Stimulated activated naive CD4-positive, alpha-beta T cell (primary cell): Measurements from ENCODE around the gene NOS2.
"Not testable (repeated sequence)": the region's sequence is repeated elsewhere in the genome, so short reads cannot be mapped to it uniquely, and the experiment has no call there.

Experiments used
- DNase-seq, 6 experiments: peaks; one replicate each; lab custom pipeline; 2025; lab: John Stamatoyannopoulos, UW

The NOS2 gene

DNA sequence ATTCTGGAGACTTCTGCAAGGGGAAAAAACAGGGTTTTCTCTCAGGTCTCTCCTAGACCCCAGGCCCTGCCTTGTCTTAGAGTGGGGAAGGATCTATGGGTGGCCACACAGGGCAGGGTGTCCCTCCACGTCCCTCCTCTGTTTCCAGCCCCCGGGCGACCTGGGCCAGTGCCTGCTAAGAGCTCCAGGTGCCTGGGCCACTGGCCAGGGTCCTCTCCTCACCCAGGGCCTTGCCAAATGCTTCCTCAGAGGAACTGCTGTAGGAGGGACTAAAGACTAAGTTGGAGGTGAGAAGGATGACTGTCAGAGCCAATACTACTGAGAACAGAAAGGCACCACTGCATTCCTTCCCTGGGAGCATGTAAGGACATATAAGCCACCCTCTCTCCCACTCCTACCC is 11.4 kb downstream of the NOS2 start:
- no peak for DNase-seq

DNA sequence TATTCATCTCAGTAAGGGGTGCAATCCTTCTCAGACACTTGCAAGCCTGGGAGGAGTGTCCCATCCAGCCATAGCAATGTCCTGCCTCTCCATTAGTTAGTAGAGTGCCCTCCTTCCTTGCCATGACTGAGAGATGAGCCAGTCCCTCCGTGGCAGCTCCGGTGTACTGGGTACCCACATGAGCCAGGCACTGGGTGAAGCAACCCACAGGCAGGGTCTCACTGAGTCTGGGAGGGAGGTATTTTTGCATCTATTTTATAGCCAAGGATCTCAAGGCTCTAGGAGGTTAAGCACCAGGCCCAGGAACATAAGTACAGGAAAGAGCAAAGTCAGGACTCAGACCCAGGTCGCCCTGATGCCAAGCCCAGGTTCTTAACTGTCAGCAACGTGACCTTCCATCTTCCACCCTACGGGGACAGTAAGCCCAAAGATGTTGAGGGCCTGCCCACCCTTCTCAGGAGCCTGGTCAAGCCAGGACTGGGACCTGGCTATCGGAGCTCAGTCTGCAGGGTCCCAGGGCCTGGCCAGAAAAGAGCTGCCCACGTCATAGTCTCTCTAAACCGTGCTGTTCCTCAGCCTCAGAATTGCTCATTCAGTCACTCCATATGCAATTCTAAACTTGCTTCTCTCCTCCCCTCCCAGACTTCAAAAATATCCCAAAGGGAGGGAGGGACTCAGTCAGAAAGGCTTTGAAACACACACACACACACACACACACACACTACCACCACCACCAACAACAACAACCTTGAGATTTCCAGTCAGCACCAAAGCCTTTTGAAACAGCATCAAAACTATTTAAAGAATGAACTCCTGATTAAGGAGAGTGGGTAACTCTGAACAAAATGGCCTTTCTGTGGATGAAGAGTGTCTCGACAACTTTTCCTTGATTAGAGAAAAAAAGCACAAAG is 16.6 kb downstream of the NOS2 start:
- DNase-seq = no peak

GRCh38 chr17:27782791-27783206 is 17.5 kb downstream of the NOS2 start:
- DNase-seq = no peak

- no peak for DNase-seq
These were observed 19.4 kb downstream of the NOS2 start for GRCh38 chr17:27780828-27781404.

DNA sequence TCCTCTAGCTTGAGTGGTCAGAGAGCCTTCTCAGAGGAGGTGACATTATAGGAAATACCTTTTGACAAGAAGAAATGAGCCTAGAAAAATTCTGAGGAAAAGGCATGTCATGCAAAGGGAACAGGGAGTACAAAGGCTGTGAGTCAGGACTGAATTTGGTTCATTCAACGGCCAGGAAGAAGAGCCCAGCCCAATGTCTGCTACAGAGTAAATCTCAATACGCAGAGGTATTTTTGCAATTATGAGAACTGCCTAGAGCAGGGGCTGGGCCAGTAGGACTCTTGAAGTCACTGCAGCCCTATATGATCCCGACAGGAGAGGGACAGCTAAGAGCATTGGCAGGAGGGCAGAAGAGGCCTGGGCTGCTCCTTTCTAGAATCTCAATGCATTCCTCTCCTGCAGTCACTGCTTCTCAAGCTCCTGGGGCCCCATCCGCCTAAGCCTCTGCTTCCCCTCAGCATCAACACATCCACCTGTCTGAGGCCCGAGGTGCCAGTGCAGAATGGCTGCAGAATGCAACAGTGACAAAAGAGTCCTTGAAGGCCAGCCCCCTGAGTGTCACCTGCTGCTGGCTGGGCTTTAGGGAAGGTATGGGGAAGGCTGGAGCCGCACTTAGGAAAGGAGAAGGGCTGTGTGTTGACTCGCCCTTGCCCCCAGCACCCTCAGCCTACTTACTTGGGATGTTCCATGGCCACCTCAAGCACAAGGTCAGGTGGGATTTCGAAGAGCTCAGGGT is 20.1 kb downstream of the NOS2 start:
- DNase-seq = no peak

DNA sequence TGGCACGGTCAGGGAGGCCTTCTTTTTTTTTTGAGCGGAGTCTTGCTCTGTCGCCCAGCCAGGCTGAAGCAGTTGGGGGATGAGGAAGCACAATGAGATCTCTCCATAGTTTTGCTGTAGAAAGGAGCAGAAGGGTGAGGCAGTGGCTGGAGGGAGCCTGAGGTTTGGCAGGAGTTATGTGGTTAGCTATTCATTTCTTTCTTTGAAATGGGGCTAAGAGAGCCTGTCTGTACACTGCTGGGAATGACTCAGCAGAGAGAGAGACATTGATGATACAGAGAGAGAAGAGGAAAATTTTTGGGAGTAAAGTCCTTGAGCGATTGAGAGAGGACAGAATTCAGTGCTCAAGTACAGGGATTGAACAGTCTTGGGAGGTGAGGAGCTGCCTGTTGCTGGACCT is 22.1 kb downstream of the NOS2 start:
- DNase-seq = no peak

DNA sequence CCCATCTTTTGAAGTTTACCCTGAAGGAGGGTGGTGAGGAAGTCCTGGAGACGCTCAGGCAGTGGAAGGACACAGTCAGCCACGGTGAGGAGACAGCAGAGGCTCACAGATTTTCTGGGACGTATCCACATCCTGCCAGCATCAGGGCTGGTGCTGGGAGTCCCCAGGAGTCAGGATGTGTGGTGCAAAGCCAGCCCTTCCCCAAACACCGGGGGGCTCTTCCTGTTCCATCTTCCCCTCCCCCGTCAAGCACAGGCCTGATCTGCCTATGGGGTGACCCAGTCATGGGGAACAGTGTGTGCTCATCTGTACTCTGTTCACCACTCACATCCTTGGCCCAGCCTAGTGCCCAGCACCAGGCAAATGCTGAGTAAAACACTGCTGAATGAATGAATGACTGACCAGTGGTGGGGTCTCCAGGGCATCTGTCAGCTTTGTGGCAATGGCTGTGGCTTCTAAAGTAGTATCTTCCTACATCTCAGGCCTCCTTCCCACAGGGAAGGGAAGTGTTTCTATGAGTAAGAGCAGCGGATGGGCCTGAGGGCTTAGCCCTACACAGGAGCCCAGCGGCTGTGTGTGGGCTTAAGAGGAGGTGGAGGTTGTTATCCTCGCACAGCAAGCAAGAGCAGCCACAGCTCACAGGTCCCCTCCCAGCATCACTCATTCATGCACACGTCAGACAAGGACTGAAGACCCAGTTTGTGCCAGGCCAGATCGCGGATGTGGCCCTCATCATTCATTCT is 23.3 kb downstream of the NOS2 start:
- DNase-seq = no peak

DNA sequence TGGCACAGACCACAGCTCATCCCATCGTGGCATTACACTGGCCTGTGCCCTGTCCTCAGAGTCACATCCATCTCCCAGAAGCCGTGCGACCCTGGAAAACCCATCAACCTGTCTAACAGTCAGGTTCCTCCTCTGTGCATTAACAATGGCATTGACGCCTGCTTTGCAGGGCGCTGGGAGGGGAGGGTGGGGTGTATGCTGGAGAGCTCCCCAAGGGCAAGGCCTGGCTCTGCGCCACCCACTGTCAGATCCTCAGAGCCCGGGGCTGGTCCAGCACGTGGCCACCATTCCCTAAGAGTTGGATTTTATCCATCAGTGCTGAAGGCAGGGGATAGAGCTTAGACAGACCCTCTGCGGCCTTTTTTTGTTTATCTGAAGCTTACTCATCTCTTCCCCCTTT is 28.7 kb downstream of the NOS2 start:
- DNase-seq = no peak

- no peak for DNase-seq
These were observed 29.5 kb downstream of the NOS2 start for GRCh38 chr17:27770877-27771276.

GRCh38 chr17:27768858-27769410 is 31.4 kb downstream of the NOS2 start:
- no peak for DNase-seq

DNA sequence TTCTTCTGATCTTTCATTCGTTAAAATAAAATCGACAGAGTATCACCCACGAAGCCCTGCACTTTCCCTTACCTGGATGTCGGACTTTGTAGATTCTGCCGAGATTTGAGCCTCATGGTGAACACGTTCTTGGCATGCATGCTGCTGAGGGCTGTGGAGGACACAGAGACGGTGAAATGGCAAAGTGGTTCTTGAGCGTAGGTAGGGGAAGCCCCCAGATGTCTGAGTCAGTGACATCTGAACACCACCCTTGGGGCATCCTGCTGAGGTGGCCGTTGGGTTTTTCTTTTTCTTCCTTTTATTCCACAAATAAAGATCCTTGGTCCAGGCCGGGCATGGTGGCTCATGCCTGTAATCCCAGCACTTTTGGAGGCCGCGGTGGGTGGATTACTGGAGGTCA is 33.9 kb downstream of the NOS2 start:
- no peak for DNase-seq

DNA sequence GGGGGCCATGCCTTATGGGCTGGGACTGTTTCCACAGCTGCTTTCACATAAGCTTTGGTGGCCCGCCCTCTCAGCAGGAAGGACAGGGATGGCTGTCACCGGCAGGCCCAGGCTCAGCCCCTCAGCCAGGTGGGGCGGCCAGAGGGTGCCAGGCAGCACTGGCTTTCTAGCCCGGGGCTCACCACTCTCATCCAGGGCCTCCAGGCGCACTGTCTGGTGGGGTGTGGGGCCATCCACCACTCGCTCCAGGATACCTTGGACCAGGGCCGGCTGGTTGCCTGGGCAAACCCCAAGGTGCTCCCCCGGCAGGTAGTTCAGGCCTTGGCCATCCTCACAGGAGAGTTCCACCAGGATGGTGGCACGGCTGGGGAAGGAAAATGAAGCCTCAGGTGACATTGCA is 35.0 kb downstream of the NOS2 start:
- DNase-seq = no peak

DNA sequence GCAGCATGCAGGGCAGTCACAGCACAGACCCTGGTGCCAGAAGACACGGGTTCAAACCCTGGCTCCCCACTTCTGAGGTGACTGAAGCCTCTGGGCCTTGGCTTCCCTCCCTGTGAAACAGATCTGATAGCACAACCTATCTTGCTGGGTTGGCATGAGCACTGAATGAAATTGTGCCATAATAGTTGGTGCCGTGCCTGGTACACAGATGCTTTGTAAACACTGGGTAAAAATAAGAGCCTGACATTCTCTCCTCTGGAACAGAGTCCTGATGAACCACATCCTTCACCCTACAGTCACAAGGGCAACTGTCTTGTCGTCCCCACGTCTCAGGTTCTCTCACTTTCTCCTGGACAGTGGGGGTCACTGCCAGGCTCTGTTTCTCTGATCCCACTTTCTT is 35.7 kb downstream of the NOS2 start:
- no peak for DNase-seq

DNA sequence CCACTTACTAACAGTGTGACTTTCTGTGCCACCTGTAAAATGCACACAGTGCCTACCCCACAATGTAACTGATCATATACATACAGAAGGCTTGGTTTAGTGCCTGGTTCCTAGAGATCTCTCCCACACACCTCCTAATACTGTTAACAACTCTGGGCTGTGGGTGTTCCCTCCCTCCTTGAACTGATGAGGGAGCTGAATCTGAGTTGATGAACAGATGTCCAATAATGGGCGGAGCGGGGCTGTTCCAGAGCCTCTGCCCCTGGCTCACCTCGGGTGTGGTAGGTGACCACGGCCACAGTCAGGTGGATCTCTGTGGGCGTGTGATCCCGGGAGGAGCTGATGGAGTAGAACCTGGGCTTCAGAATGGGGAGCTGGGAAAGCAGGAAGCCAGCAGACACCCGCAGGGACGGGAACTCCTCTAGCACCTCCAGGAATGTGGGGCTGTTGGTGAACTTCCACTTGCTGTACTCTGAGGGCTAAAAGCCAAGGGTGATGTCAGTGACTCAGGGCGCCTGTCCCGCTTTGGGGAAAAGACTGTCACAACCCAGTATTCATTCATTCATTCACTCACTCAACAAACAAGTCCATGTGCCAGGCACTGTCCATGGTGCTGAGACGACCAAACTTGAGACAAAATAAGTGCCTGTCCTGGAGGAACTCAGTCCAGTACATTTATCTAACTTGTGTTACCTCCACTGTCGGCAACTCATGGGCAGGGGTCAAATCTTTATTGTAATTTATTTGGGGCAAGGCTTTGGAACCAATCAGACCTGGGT is 37.6 kb downstream of the NOS2 start:
- no peak for DNase-seq

- not testable (repeated sequence) for DNase-seq
These were observed 39.4 kb downstream of the NOS2 start for GRCh38 chr17:27760931-27761330.

GRCh38 chr17:27760069-27760885 is 40.1 kb downstream of the NOS2 start:
- peak in 5 of 6 experiments; percentile 48 to 72 (median 56) for DNase-seq

GRCh38 chr17:27759528-27759927 is 40.8 kb downstream of the NOS2 start:
- DNase-seq = no peak

DNA sequence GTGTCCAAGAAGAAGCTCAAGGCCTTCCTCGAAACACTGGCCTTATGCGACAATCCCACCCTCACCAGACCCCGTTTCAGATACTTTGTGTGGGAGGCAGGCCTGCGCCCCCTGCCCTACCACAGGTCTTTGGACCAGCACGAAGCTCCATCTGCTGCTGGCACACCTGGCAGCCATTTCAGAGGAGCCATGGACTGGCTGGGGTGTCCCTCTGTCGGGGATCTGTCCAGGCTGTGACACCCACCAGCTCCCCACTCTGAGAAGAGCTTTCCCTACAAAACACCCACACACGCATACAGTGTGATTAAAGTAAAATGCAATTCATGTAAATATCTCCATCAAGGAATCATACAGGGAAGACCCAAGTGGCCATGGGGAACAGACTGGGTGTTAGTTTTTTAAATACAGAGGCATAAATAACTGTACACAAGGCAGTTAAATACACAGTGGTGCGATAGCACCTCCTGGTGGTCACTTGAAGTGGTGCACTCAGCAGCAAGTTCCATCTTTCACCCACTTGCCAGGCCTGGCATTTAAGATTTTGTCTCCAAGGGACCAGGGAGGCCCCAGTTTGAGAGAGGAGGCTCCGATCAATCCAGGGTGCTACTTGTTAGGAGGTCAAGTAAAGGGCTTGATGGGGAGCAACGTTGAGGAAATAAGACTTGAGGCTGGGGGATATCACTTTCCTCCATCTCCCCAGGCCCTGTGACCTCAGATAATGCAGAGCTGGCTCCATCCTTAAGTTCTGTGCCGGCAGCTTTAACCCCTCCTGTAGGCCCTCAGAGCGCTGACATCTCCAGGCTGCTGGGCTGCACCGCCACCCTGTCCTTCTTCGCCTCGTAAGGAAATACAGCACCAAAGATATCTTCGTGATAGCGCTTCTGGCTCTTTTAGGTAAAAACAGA is 43.6 kb downstream of the NOS2 start:
- peak in 4 of 6 experiments; percentile 21 to 47 (median 24) for DNase-seq
